GM12891 (cell line): ENCODE data around the gene GPC6.
"Not testable (repeated sequence)": the region's sequence is repeated elsewhere in the genome, so short reads cannot be mapped to it uniquely, and the experiment has no call there.

ENCODE experiments used
- DNase-seq: peaks from one replicate; pipeline ENCODE4 v3.0.0; 2011; ENCODE audit warnings: low spot score; ENCODE audit not compliant: insufficient read length
- FAIRE-seq: peaks from 2 replicates; lab custom pipeline; 2011; peaks lifted over from hg19 to GRCh38; lab: Jason Lieb, UNC
- PAX5 ChIP-seq: IDR thresholded peaks from 2 replicates; pipeline ENCODE4 v1.6.1; 2011; ENCODE audit warnings: low read length, moderate library complexity, mild to moderate bottlenecking; ENCODE audit not compliant: insufficient read depth, severe bottlenecking
- POLR2A ChIP-seq: IDR thresholded peaks from 2 replicates; pipeline ENCODE4 v1.6.1; 2011; ENCODE audit warnings: low read depth, low read length, control low read depth
- POLR2AphosphoS5 ChIP-seq: IDR thresholded peaks from 2 replicates; pipeline ENCODE4 v1.6.1; 2011; ENCODE audit warnings: low read depth, low read length, control low read depth
- POU2F2 ChIP-seq: IDR thresholded peaks from 2 replicates; pipeline ENCODE4 v1.6.1; 2011; ENCODE audit warnings: low read depth, mild to moderate bottlenecking, control low read depth, low read length, moderate library complexity
- SPI1 ChIP-seq: IDR thresholded peaks from 2 replicates; pipeline ENCODE4 v1.6.1; 2011; ENCODE audit warnings: low read depth, low read length, control low read depth
- TAF1 ChIP-seq: IDR thresholded peaks from 2 replicates; pipeline ENCODE4 v1.6.1; 2011; ENCODE audit warnings: low read depth, low read length, control low read depth

Gene GPC6

DNA sequence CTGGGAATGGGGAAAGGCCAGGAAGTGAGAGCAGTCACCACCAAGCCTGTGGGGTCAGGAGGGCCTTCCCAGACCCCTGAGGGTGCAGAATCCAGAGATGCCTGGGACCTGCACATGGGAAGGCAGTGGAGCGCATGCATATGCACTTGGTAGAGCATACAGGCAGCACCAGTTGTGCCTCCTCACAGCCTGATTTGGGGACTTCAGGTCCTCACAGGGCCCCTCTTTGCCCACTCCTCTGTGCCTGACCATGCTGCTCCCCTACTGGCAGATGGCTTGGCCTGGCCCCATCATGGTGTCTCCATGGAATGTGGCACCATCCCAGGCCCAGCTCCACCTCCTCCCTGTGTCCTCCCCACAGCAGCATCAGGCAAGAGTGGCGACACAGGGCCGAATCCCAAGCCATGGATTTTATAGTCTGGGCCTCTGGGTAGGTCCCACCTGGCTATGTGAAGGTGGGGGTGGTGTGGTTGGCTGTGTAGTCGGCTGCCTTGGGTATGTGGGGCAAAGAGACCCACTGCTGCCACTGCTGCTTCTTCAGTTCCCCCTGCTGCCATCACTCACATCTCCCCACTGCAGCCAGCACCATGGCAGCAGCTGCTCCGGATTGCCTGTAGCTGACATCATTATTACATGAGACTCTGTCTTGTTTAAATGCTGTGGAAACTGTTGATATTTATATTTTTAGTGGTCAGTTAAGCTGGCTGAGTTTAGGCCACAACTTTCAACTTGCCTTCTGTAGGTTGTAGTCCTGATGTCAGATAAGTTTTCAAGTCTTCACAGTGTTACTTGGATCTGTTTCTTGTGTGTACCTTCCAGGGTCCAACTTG lies 247.0 kb downstream of the GPC6 start:
- FAIRE-seq (no peak), DNase-seq (no peak)
- no peak for TF ChIP-seq PAX5
- no peak for TF ChIP-seq POLR2A
- TF ChIP-seq SPI1 = no peak
- TF ChIP-seq POU2F2 = no peak
- TF ChIP-seq TAF1 = no peak
- TF ChIP-seq POLR2AphosphoS5 = no peak

DNA sequence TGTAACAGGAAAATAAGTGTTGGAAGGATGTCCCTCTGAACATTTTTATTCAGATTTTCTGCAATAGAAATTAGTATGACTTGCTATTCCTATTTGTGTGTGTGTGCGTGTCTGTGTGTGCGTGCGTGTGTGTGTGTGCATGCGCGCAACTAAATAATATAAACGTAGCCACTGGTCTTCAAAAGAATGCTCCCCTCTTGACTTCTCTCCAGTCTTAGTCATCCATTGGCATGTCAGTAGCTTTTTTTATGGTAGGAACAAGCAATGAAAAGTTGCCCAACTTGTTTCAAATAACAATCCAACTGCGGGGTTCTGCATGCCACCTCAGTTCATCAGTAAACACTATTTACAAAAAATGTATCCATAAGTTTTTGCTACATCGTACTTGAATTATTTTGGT lies 249.6 kb downstream of the GPC6 start:
- FAIRE-seq (no peak), DNase-seq (no peak)
- TF ChIP-seq POLR2AphosphoS5 = no peak
- no peak for TF ChIP-seq POLR2A
- TF ChIP-seq TAF1 = no peak
- TF ChIP-seq PAX5 = no peak
- TF ChIP-seq POU2F2 = no peak
- TF ChIP-seq SPI1 = no peak

DNA sequence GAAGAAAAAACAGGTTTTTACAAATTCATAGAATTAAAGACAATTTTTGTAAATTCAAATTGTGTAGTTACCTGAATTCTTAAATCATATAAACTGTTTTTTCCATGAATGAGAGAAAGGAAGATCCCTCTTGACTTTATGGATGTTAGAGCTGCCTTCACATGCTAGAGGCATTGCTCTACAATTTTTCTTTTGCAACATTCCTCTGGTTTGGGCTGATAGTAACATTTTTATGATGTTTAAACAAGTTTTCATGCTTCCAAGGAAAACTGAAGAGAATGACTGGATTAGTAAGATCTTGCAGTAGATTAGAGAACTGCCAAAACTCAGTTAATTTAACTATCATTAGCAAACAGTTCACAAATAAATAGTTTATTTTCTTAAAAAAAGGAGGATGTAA lies 250.6 kb downstream of the GPC6 start:
- no peak for FAIRE-seq
- no peak for TF ChIP-seq TAF1
- TF ChIP-seq PAX5 = no peak

DNA sequence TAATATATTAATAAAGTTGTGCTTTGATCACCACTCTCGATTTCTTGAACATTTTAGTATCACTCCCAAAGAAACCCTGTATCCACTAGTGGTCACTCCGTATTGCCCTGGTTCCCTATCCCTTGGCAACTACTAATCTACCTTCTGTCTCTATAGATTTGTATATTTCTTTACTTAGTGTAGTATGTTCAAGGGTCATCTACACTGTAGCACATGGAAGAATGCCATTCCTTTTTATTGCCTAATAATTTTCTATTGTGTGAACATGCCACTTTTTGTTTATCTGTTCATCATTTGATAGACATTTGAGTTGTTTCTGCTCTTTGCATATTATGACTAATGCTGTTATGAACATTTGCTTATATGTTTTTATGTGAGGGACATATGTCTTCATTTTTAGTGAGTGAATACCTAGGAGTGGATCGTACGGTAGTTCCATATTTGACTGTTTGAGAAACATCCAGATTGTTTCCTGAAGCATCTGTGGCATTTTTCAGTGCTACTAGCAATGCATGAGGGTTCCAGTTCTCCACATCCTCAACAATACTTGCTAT lies 254.0 kb downstream of the GPC6 start:
- TF ChIP-seq POLR2A (no peak), POLR2AphosphoS5 (no peak), SPI1 (no peak), TAF1 (no peak), PAX5 (no peak), POU2F2 (no peak)
- DNase-seq (no peak), FAIRE-seq (no peak)

More for the DNA sequence above, 250.6 kb downstream of the GPC6 start:
- DNase-seq = no peak

DNA sequence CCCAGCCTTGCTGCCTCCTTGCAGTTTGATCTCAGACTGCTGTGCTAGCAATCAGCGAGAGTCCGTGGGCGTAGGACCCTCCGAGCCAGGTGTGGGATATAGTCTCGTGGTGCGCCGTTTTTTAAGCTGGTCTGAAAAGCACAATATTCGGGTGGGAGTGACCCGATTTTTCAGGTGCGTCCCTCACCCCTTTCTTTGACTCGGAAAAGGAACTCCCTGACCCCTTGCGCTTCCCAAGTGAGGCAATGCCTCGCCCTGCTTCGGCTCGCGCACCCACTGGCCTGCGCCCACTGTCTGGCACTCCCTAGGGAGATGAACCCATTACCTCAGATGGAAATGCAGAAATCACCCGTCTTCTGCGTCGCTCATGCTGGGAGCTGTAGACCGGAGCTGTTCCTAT lies 269.5 kb downstream of the GPC6 start:
- not testable (repeated sequence) for DNase-seq, FAIRE-seq

DNA sequence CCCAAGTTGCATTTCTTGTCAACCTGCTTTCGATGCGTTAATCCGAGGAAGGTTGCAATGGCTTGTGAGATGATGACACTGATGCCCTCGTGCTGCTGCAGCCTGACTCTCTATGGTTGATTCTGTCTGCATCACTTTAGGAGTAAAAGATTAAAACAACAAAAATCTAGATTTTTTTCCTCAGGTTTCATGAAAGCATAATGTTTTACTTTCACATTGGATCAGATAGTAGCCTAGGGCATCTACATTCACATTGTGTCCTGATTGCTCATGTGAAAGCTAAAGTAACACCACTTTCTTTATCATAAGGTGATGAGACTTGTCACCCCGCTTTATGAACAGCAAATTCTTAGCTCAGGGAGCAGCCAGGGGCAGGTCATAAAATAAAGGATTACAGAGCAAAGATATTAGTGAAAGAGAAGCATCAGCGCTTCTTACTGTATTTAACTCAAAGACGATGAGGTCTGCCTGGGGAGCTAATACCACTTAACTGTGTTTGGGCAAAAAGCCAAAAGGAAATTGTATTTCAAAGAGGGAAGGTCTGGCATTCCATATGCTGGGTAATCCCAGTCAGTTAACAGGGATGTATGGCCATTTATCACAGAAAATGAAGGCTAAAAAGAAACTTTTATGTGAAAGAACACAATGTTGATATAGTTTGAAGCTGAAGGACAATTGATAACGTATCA lies 270.5 kb downstream of the GPC6 start:
- FAIRE-seq (no peak), DNase-seq (no peak)
- TF ChIP-seq POLR2AphosphoS5 = no peak
- no peak for TF ChIP-seq SPI1
- no peak for TF ChIP-seq POLR2A
- TF ChIP-seq POU2F2 = no peak
- TF ChIP-seq TAF1 = no peak
- no peak for TF ChIP-seq PAX5

DNA sequence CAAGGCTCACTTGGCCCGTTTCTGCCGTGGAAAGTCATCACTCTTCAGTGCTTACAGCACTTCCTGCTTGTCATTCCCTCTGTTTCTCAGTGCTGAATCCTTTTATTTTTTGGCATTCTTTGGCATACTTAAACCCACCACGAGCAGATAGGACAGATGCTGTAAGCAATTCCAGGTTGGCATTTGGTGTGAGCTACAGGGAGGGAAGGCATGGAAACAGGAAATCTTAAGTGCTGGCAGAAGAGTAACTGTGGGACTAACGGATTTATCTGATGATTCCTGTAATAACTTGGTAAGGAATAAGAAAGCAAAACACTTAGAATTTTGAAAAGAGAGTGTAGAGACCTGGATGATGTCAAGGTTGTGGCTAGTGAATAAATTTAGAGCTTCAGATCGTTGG lies 273.4 kb downstream of the GPC6 start:
- TF ChIP-seq TAF1 (no peak), POLR2A (no peak), SPI1 (no peak), POU2F2 (no peak), PAX5 (no peak), POLR2AphosphoS5 (no peak)
- no peak for DNase-seq
- FAIRE-seq = no peak

DNA sequence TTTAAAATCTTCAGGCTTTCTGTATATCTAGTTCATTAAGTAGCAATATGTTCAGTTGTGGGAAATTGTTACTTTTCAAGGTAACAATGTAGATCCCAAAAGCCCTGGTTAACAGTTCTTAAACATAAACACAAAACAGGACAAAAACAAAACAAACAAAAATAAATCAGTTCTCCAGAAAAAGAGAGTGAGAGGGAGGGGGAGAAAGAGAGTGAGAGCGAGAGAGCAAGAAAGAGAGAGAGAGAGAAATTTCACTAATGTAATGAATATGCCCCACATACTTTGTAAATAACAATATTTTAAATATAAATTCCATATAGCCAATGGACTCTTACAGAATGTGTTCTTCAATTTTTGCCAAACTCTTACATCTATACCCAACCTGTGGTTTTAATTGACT lies 275.5 kb downstream of the GPC6 start:
- DNase-seq (no peak), FAIRE-seq (no peak)
- TF ChIP-seq POLR2AphosphoS5 = no peak
- TF ChIP-seq POLR2A = no peak
- TF ChIP-seq TAF1 = no peak
- TF ChIP-seq PAX5 = no peak

DNA sequence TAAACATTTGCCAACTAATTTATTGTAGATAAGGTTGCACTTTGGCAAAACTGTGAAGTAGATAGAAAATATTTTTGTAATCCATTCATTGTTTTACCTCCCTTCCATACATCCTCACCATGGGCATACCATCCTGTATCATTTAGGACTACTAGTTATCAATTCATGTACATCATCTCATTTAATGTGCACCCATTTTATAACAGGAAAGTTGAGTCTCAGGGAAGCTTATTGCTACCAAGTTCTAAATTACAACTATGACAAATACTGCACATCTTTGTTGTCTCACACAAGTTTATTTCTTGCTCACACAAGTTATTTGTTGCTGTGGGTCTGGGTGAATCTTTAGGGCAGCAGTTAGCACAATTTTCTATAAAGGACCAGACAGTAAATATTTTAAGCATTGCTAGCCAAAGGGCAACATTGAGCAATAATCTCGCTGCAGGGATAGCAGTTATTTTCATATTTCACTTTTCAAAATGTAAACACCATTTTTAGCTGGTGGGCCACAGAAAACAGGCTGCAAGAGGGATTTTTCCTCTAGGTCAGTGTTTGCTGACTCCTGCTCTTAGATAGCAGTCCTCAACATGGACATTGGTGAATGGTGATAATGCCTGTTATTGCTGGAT lies 276.5 kb downstream of the GPC6 start:
- no peak for FAIRE-seq
- no peak for TF ChIP-seq POLR2A

More for the DNA sequence above, 276.5 kb downstream of the GPC6 start:
- DNase-seq = no peak
